GM13976 (cell line): ENCODE results near the gene IFT172.

Experiments
- DNase-seq: peaks from one replicate; pipeline ENCODE4 v3.0.0; 2012; ENCODE audit warnings: low spot score
- CTCF ChIP-seq: IDR thresholded peaks from 2 replicates; pipeline ENCODE4 v1.5.1; 2012; ENCODE audit warnings: borderline replicate concordance, mild to moderate bottlenecking; ENCODE audit not compliant: insufficient read depth; ENCODE audit errors: extremely low read depth, missing control alignments, control extremely low read depth
- in situ Hi-C: fragments of 300-500 bp; cut with MboI; formaldehyde crosslinking; loops from one replicate; pipeline ENCODE4 v1.12.0; 2022; ENCODE audit warnings: low sequenced_read_pairs, mixed read lengths, inconsistent platforms; ENCODE audit not compliant: unreplicated experiment

Gene IFT172

GRCh38 chr2:27502142-27502541 lies 12.6 kb upstream of the IFT172 start:
- no peak for DNase-seq
- in situ Hi-C loops: no loop called here
- TF ChIP-seq CTCF: no peak

DNA sequence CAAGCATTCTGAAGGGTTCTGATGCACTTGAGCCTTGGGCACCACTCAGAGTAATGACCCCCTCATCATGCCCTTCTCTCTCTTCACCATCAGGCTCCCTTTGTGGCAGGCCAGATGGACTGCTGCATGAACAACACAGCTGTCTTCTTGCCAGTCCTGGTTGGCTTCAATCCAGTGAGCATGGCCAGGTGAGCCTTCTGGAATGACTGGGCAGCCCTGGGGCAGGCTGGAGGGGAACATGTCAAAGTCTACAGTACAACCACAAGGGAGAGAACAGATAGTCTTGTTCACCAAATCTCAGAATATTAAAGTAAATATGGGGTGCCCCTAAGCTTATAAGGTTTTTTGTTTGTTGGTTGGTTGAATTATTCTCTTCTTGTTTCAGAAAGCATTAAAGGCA lies 11.5 kb upstream of the IFT172 start:
- in situ Hi-C loops: no loop called here
- no peak for TF ChIP-seq CTCF
- no peak for DNase-seq

DNA sequence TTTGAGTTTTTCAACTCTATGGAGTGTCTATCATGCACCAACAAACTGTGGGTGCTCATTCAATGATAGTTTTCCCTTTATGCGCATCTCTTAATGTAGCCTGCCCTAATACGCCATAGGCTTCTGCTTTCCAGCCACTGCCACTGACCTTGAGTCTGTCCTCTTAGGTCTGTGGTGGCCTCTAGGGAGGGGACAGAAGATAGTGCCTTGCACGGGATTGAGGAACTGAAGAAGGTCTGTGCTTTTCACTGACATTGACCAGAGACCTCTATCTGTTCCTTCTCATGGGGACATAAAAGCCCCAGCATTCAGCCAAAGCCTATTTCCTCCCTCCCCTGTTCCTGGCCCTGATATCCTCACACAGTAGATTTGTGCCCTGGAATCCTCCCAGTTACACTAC lies 9.4 kb upstream of the IFT172 start:
- no peak for DNase-seq
- in situ Hi-C loops: no loop called here
- no peak for TF ChIP-seq CTCF

DNA sequence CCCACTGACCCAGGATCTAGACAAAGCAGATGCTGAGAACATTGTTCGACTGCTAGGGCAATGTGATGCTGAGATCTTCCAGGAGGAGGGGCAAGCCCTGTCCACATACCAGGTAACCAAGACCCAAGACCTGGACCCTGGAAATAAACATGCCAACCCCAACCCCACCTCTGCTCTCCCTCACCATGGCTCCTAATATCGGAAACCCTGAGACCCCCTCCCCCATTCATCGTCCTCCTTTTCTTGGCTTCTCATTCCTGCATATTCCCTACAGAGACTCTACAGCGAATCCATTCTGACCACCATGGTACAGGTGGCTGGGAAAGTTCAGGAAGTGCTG lies 7.7 kb upstream of the IFT172 start:
- in situ Hi-C loops: no loop called here
- DNase-seq: no peak
- TF ChIP-seq CTCF: no peak

DNA sequence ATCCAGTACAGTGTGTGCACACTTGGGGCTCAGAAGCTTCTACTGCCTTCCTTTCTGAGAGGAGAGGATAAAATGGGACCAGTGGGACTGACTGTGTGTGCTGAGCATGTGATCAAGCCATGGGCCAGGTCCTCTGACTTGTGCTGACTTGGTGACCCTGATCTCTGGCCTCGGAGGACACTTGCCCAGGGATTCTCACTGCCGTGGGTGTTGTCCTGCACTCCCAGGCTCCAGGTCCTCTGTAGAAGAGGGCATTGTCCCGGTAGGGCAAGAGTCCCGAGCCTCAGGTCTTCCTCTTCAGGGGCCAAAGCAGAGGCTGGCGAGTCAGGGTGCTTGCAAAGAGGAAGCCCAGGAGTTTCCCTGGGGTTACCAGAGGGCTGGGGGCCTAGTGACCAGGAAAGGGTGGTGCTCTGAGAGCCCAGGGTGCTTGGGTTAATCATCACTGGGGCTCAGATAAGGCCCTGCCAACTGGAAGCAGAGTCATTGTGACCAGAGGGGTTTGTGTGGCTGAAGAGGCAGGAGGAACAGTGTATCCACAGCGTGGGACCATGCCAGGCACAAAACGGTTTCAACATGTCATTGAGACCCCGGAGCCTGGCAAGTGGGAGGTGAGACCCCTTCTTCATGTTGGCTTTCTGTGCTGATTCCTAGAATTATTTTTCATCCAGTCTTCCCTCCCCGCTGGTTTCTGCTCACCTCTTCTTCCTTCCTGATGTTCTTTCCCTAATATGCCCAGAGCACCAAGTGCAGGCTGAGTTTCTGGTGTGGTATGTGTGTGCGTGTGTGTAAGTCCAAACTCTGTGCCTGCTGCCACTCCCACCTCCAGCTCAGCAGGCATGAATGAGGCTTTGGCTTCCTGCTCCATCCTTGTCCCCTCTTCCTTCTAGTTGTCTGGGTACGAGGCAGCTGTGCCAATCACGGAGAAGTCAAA lies 7.1 kb upstream of the IFT172 start, which contains the start of gene GCKR:
Gene GCKR, plus strand, starts transcription at position 483 of the 931 bp plus-strand sequence. Its CDS starts 66 bp downstream, at position 549.
- in situ Hi-C loops: no loop called here
- no peak for TF ChIP-seq CTCF
- no peak for DNase-seq

GRCh38 chr2:27495840-27496356 lies 6.4 kb upstream of the IFT172 start:
- no peak for TF ChIP-seq CTCF
- in situ Hi-C loops: no loop called here
- DNase-seq: no peak
